Ascending aorta (tissue), 2 donors: Measurements from ENCODE around the gene TM7SF3. TPM values are rescaled to one million over a fixed set of nuclear protein-coding genes. Genes with fewer than 3 reads are reported as not detected.

Experiments
- DNase-seq, 2 donors: peaks; one replicate each; pipeline ENCODE4 v3.0.0-alpha.2; 2019; ENCODE audit warnings: low spot score in 2 of 2
- H3K27ac ChIP-seq, 2 donors: fragments of 200-600 bp; sonication (generic); one replicate each; pipeline ENCODE4 v1.5.1; 2016 to 2017; ENCODE audit warnings: mild to moderate bottlenecking in 1 of 2
- H3K27me3 ChIP-seq: fragments of 200-600 bp; sonication (generic); one replicate; pipeline ENCODE4 v1.5.1; 2017
- H3K36me3 ChIP-seq, 2 donors: fragments of 200-600 bp; sonication (generic); one replicate each; pipeline ENCODE4 v1.5.1; 2016
- H3K4me1 ChIP-seq, 2 donors: fragments of 200-600 bp; sonication (generic); one replicate each; pipeline ENCODE4 v1.5.1; 2016 to 2017; ENCODE audit warnings: mild to moderate bottlenecking in 1 of 2
- H3K4me3 ChIP-seq, 2 donors: fragments of 200-600 bp; sonication (generic); one replicate each; pipeline ENCODE4 v1.5.1; 2016 to 2017; ENCODE audit warnings: mild to moderate bottlenecking in 1 of 2
- H3K9me3 ChIP-seq, 2 donors: fragments of 200-600 bp; sonication (generic); one replicate each; pipeline ENCODE4 v1.5.1; 2016
- intact Hi-C: fragments of 100-400 bp; cut with DNase I; formaldehyde crosslinking; loops from one replicate; pipeline ENCODE4 v1.15.1; 2023
- total RNA-seq: library from RNA; depleted of rRNA; stranded (reverse); fragments of >200 nt; gene quantifications from one replicate; pipeline ENCODE4 v1.1.0, GENCODE V29; 2016
- TF ChIP-seq, protein P1 (sequence below), 3 experiments: fragments of 200-600 bp in 2 of 3; fragments of 450-650 bp in 1 of 3; sonication (generic) in 2 of 3; IDR thresholded peaks; one replicate each; pipeline ENCODE4 v1.5.1; 2016 to 2019; ENCODE audit warnings: antibody characterized with exemption in 3 of 3, mild to moderate bottlenecking in 1 of 3, moderate library complexity in 1 of 3

Gene TM7SF3
- total RNA-seq, 1 donor from 2014 or later, result 213 TPM

GRCh38 chr12:26936559-26937442 lies 77.4 kb downstream of the TM7SF3 start:
- peaks cover 3 to 5% of the 10 kb centered on the region in 2 donors for H3K36me3 ChIP-seq
- peaks cover 4 to 32% of the 10 kb centered on the region in 2 donors for H3K4me1 ChIP-seq
- TF ChIP-seq, protein P1, sequence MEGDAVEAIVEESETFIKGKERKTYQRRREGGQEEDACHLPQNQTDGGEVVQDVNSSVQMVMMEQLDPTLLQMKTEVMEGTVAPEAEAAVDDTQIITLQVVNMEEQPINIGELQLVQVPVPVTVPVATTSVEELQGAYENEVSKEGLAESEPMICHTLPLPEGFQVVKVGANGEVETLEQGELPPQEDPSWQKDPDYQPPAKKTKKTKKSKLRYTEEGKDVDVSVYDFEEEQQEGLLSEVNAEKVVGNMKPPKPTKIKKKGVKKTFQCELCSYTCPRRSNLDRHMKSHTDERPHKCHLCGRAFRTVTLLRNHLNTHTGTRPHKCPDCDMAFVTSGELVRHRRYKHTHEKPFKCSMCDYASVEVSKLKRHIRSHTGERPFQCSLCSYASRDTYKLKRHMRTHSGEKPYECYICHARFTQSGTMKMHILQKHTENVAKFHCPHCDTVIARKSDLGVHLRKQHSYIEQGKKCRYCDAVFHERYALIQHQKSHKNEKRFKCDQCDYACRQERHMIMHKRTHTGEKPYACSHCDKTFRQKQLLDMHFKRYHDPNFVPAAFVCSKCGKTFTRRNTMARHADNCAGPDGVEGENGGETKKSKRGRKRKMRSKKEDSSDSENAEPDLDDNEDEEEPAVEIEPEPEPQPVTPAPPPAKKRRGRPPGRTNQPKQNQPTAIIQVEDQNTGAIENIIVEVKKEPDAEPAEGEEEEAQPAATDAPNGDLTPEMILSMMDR (IDR thresholded peaks at IDR 0.05), result no peak
- H3K9me3 ChIP-seq, result no peaks in the 10 kb centered on the region
- no peak for DNase-seq
- H3K27me3 ChIP-seq, result no peaks in the 10 kb centered on the region
- intact Hi-C loops, result loop anchor here (5.0 to 10.0 kb wide), 5 partner anchors 104 to 822 kb away; partner anchors contain the start of genes BMAL2, ITPR2 and STK38L
- H3K27ac ChIP-seq, result peak overlapping the region; percentile 88 to 99
- peak overlapping the region; percentile 84 to 96 for H3K4me3 ChIP-seq

GRCh38 chr12:26935636-26936378 lies 78.4 kb downstream of the TM7SF3 start:
- H3K36me3 ChIP-seq, result peaks cover 3 to 5% of the 10 kb centered on the region in 2 donors
- DNase-seq, result no peak
- no peak overlapping the region for H3K27ac ChIP-seq
- H3K9me3 ChIP-seq, result no peaks in the 10 kb centered on the region
- intact Hi-C loops, result loop anchor here (5.0 to 10.0 kb wide), 5 partner anchors 104 to 821 kb away; partner anchors contain the start of genes BMAL2, ITPR2 and STK38L
- H3K4me1 ChIP-seq, result peaks cover under 1 to 24% of the 10 kb centered on the region in 2 donors
- peak overlapping the region in 1 of 2 donors; percentile 84 for H3K4me3 ChIP-seq
- TF ChIP-seq, protein P1 (IDR thresholded peaks at IDR 0.05), result no peak
- no peaks in the 10 kb centered on the region for H3K27me3 ChIP-seq

- H3K27ac ChIP-seq, result no peak overlapping the region
- no peaks in the 10 kb centered on the region for H3K9me3 ChIP-seq
- H3K4me3 ChIP-seq, result no peak overlapping the region
- no peaks in the 10 kb centered on the region for H3K4me1 ChIP-seq
- TF ChIP-seq, protein P1 (IDR thresholded peaks at IDR 0.05), result no peak
- no peak for DNase-seq
- intact Hi-C loops, result no loop called here
- H3K27me3 ChIP-seq, result no peaks in the 10 kb centered on the region
- peaks cover 13 to 26% of the 10 kb centered on the region in 2 donors for H3K36me3 ChIP-seq
Measured at GRCh38 chr12:26929590-26929989, 84.6 kb downstream of the TM7SF3 start.

- intact Hi-C loops, result no loop called here
- Histone ChIP-seq H3K4me3 (no peak overlapping the region), H3K36me3 (peaks cover 13 to 26% of the 10 kb centered on the region in 2 donors)
Measured at GRCh38 chr12:26928661-26929060, 85.5 kb downstream of the TM7SF3 start.

More at GRCh38 chr12:26928661-26929060, 85.5 kb downstream of the TM7SF3 start:
- no peaks in the 10 kb centered on the region for H3K9me3 ChIP-seq
- TF ChIP-seq, protein P1 (IDR thresholded peaks at IDR 0.05), result no peak
- no peak overlapping the region for H3K27ac ChIP-seq
- no peaks in the 10 kb centered on the region for H3K27me3 ChIP-seq
- no peak for DNase-seq
- no peaks in the 10 kb centered on the region for H3K4me1 ChIP-seq

Other genes with a start within 250 kb of the TM7SF3 start
- gene ITPR2, start 181.2 kb downstream of the TM7SF3 start, total RNA-seq, result 12.5 TPM
- gene INTS13, start 76.4 kb downstream of the TM7SF3 start, total RNA-seq, result 47.5 TPM
- gene FGFR1OP2, start 75.9 kb downstream of the TM7SF3 start, total RNA-seq, result 34.3 TPM
- gene MED21, start 8.2 kb upstream of the TM7SF3 start, total RNA-seq, result 9.8 TPM
- not detected for gene C12orf71, start 68.2 kb upstream of the TM7SF3 start, total RNA-seq
- gene STK38L, start 229.9 kb upstream of the TM7SF3 start, total RNA-seq, result 137 TPM